GM20431 (cell line): ENCODE data around the gene CDH15.

Experiments used
- in situ Hi-C: fragments of 300-500 bp; cut with MseI, MboI; formaldehyde crosslinking; loops from one replicate; pipeline ENCODE4 v1.15.0; 2020; ENCODE audit warnings: low sequenced_read_pairs; ENCODE audit not compliant: unreplicated experiment

Gene CDH15, protein sequence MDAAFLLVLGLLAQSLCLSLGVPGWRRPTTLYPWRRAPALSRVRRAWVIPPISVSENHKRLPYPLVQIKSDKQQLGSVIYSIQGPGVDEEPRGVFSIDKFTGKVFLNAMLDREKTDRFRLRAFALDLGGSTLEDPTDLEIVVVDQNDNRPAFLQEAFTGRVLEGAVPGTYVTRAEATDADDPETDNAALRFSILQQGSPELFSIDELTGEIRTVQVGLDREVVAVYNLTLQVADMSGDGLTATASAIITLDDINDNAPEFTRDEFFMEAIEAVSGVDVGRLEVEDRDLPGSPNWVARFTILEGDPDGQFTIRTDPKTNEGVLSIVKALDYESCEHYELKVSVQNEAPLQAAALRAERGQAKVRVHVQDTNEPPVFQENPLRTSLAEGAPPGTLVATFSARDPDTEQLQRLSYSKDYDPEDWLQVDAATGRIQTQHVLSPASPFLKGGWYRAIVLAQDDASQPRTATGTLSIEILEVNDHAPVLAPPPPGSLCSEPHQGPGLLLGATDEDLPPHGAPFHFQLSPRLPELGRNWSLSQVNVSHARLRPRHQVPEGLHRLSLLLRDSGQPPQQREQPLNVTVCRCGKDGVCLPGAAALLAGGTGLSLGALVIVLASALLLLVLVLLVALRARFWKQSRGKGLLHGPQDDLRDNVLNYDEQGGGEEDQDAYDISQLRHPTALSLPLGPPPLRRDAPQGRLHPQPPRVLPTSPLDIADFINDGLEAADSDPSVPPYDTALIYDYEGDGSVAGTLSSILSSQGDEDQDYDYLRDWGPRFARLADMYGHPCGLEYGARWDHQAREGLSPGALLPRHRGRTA

DNA sequence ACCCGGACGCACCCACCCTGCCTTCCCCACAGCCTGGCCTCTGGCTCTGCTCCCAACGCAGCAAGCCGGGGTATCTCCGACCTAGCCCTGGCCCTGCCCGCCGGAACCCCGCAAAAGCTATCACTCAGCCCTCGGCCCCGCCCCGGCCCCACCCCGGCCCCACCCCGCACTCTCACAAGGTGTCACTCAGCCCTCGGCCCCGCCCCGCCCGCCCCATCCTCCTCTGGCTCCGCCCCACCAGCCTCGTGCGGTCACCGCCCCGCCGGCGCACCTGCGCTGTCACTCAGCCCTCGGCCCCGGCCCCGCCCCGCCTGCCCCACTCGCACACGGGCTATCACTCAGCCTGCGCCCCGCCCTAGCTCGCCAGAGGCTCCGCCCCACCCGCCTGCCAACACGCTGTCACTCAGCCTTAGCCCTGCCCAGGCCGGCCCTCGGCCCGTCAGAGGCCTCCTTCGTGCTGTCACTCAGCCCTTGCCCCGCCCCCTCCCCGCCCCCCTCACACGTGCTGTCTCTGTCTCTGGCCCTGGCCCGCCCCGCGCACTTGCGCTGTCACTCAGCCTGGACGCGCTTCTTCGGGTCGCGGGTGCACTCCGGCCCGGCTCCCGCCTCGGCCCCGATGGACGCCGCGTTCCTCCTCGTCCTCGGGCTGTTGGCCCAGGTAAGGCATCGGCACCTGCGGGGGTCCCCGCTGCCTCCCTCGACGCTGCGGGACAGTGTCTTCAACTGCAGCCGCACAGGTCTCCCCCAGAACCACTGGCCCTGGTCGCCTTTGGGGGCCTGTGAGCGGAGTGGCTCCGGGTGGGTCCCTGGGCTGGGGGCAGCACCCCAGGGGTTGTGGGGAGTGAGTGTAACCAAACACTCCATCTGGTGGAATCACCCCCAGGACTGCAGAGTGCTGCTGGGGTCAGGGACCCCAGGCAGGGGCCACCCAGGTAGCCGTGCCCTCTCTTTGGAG lies at the start of gene CDH15:
Gene CDH15, plus strand, starts transcription at position 533 of the 955 bp plus-strand sequence. Its CDS starts 84 bp downstream, at position 617.
- in situ Hi-C loops, result no loop called here

DNA sequence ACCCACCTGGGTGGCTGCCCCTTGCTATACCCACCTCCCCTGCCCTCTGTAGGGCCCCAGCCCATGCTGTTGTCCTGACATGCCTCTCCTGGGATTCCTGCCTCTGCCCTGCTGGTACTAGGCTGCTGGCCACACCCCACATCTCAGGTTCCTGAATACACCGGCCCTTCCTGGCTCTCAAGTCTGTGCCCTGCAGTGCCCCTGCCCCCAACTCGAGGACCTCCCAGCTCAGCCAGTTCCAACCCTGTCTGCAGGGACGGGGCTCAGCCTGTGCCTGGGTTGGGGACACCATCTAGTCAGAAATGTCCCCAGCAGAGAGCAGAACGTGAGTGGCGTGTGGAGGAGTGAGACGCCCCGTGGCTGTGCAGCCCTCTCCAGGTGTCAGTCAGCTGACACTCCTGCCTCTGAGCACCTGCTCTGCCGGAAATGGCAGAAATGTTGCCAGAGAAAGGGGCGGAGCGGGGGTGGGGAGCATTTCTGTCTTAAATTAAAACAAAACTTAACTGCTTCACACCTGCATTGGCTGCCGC lies 49.2 kb upstream of the CDH15 start:
- in situ Hi-C loops, result no loop called here

DNA sequence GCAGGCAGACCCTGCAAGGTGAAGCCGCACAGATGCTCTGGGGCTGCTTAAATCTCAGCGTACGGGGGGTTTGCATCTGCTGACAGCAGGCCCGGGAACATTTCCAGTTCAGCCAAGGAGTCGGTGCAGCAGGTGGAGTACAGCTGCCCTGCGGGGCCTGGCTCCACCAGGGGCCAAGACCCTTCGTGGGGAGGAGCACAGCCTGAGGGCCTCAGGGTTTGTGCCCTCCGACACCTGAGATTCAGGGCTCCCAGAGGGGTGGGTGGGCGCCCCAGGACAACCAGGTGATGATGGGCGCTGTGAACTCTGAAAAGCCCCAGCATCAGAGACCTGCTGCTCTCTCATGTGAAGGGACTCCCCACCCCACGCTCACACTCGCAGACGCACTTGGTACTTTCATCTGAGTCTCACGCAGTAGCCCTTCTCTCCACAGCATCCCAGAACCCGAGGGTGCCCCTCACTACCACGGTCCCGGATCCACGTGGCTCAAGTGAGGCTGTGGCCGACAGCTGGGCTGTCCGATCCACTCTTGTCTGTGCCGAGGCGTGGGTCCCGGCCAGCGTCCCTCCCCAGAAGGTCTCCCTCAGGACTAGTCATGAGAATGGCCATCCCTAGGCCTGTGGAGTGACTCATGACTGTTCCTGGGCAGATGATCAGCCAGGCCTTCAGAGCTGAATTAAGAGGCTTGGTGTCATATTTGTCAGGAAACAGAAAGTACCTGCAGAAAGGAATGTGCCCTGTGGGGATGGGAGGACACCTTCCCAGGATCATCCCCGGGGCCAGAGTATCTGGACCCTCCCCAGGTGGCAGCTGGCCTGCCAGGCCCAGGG lies 48.3 kb upstream of the CDH15 start:
- in situ Hi-C loops, result no loop called here

DNA sequence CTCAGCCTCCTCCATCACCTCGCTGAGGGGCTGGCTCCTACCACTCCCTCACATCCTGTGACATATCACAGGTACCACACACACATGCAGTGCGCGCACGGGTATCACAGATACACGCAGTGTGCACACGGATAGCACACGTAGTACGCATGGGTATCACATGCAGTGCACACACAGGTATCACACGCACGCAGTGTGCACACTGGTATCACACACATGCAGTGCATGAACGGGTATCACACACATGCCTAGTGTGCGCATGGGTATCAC lies 47.8 kb upstream of the CDH15 start:
- in situ Hi-C loops, result no loop called here

DNA sequence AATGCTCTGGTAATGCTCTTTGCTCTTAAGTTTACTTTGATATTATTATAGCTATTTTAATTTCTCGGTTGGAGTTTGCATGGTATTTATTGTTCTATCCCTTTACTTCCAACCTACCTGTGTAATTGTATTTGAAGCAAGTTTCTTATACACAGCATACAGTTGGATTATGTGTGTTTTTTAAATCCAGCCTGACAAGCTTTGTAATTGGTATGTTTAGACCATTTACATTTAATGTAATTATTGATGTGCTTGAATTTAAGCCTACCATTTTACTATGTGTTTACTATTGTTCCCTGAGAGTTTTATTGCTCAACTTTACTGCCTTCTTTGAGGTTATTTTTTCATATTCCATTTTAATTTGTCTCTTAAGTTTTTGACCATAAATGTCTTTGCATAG lies 42.2 kb upstream of the CDH15 start:
- in situ Hi-C loops, result no loop called here

- in situ Hi-C loops, result no loop called here
Measured at GRCh38 chr16:89130448-89130847, 41.1 kb upstream of the CDH15 start.

- in situ Hi-C loops, result no loop called here
Measured at GRCh38 chr16:89131783-89132182, 39.8 kb upstream of the CDH15 start.

- in situ Hi-C loops, result no loop called here
Measured at GRCh38 chr16:89132194-89133005, 39.1 kb upstream of the CDH15 start.

GRCh38 chr16:89133457-89134127 lies 38.0 kb upstream of the CDH15 start:
- in situ Hi-C loops, result no loop called here

DNA sequence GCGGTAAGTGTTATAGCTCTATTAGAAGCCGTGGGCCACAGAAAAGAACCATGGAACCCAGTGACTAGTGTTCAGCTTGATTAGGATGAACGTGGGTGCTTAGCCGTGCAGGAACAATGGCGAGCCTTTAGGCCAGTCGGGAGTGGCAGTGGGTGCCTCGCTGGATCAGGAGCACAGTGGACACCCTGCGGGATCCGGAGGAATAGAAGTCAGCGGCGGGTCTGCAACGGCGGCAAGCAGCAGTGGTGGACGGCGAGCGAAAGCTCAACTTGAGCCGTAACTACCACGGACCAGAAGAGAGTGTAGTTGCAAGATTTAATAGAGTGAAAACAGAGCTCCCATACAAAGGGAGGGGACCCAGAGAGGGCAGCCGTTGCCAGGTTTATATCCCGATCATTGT lies 37.3 kb upstream of the CDH15 start:
- in situ Hi-C loops, result no loop called here

GRCh38 chr16:89135166-89135565 lies 36.4 kb upstream of the CDH15 start:
- in situ Hi-C loops, result no loop called here

DNA sequence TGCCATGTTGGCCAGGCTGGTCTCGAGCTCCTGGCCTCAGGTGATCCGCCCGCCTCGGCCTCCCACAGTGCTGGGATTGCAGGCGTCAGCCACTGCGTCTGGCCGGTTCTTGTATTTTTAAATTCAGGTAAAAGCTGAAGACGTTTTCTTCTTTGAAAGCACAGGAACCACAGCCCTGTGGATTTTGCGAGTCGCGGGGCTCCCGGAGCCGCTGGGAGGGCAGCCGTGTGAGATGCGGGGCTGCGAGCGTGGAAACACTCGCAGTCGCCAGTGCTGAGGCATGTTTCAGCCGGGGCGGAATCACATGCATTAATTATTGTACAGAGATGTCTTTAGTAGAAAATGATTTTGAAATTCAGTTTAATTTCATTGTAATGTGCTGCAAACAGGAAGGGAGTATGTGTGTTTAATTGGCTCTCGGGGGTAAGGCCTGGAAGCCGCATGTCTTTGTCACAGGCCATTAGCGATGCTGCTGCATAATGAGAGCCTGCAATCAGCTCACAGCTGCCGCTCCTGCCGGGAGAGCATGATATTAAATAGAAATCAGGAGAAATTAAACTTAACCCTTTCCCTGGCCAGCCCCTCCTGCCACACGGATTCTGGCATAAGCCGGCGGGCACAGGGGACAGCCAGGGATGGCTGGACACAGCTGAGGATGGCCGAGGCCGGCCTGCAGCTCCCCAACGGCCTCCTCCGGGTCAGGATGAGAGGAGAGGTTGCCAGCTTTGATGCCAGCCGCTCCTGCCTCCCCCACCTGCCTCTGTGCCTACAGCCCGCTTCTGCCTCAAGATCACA lies 35.4 kb upstream of the CDH15 start:
- in situ Hi-C loops, result no loop called here

- in situ Hi-C loops, result no loop called here
Measured at GRCh38 chr16:89136931-89137330, 34.6 kb upstream of the CDH15 start.

GRCh38 chr16:89137666-89138512 lies 33.7 kb upstream of the CDH15 start:
- in situ Hi-C loops, result no loop called here

DNA sequence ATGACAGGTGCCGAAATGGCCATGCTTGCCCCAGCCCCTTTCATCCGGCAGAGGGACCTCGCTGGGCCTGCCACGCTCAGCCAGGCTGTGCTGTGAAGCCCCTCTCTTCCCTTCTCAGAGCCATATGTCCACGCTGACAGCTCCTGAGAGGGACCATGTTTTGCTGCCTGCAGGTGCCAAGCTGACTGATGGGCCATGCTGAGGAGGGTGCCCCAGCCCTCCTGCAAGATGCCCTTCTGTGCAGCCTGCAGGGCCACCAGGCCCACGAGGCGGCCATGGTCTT lies 33.1 kb upstream of the CDH15 start:
- in situ Hi-C loops, result no loop called here

GRCh38 chr16:89138843-89139520 lies 32.6 kb upstream of the CDH15 start:
- in situ Hi-C loops, result no loop called here
